ENCODE measurements around the gene MTR.

Gene MTR

GRCh38 chr1:236938760-236939159 lies 143.7 kb downstream of the MTR start:
- Mint-ChIP-seq H3K9me3 (peaks cover 2 to 8% of the 10 kb centered on the region in 2 donors), H3K4me3 (no peak overlapping the region), H3K36me3 (no peaks in the 10 kb centered on the region), H3K27ac (no peak overlapping the region), H3K4me1 (no peaks in the 10 kb centered on the region), H3K27me3 (peaks cover 7 to 11% of the 10 kb centered on the region in 2 donors)
- DNase-seq (no peak), ATAC-seq (replicated peaks) (no peak)

GRCh38 chr1:236942431-236942830 lies 147.3 kb downstream of the MTR start:
- no peak overlapping the region for H3K27ac Mint-ChIP-seq
- peaks cover 7 to 8% of the 10 kb centered on the region in 2 donors for H3K27me3 Mint-ChIP-seq
- DNase-seq (no peak), ATAC-seq (replicated peaks) (no peak)
- H3K4me1 Mint-ChIP-seq = no peaks in the 10 kb centered on the region
- H3K36me3 Mint-ChIP-seq = no peaks in the 10 kb centered on the region
- H3K9me3 Mint-ChIP-seq = peaks cover 5 to 11% of the 10 kb centered on the region in 2 donors
- no peak overlapping the region for H3K4me3 Mint-ChIP-seq

GRCh38 chr1:236944556-236944955 lies 149.5 kb downstream of the MTR start:
- ATAC-seq (replicated peaks) = no peak
- H3K27me3 Mint-ChIP-seq = peaks cover 7 to 8% of the 10 kb centered on the region in 2 donors
- no peak for DNase-seq
- no peaks in the 10 kb centered on the region for H3K4me1 Mint-ChIP-seq
- H3K9me3 Mint-ChIP-seq = peaks cover 5 to 11% of the 10 kb centered on the region in 2 donors
- H3K36me3 Mint-ChIP-seq = no peaks in the 10 kb centered on the region
- H3K4me3 Mint-ChIP-seq = no peak overlapping the region
- no peak overlapping the region for H3K27ac Mint-ChIP-seq

- Mint-ChIP-seq H3K36me3 (no peaks in the 10 kb centered on the region), H3K27ac (no peak overlapping the region)
Observed at GRCh38 chr1:236945002-236945401, 149.9 kb downstream of the MTR start.

GRCh38 chr1:236947794-236948193 lies 152.7 kb downstream of the MTR start:
- Mint-ChIP-seq H3K27ac (no peak overlapping the region), H3K36me3 (no peaks in the 10 kb centered on the region), H3K9me3 (peaks cover 2 to 3% of the 10 kb centered on the region in 2 donors), H3K27me3 (peaks cover 0 to 3% of the 10 kb centered on the region in 2 donors), H3K4me3 (no peak overlapping the region), H3K4me1 (no peaks in the 10 kb centered on the region)
- ATAC-seq (replicated peaks) = no peak
- DNase-seq = no peak

More at GRCh38 chr1:236945002-236945401, 149.9 kb downstream of the MTR start:
- Mint-ChIP-seq H3K4me3 (no peak overlapping the region), H3K4me1 (no peaks in the 10 kb centered on the region), H3K27me3 (peaks cover 7 to 8% of the 10 kb centered on the region in 2 donors), H3K9me3 (peaks cover 5 to 11% of the 10 kb centered on the region in 2 donors)
- no peak for ATAC-seq (replicated peaks)
- DNase-seq = no peak

- DNase-seq (no peak), ATAC-seq (replicated peaks) (no peak)
- Mint-ChIP-seq H3K27ac (no peak overlapping the region), H3K36me3 (no peaks in the 10 kb centered on the region), H3K4me1 (no peaks in the 10 kb centered on the region), H3K9me3 (peaks cover 2 to 5% of the 10 kb centered on the region in 2 donors), H3K27me3 (peaks cover 0 to 3% of the 10 kb centered on the region in 2 donors), H3K4me3 (no peak overlapping the region)
Observed at GRCh38 chr1:236948381-236948780, 153.3 kb downstream of the MTR start.

GRCh38 chr1:236948996-236949395 lies 153.9 kb downstream of the MTR start:
- ATAC-seq (replicated peaks) (no peak), DNase-seq (no peak)
- H3K36me3 Mint-ChIP-seq = no peaks in the 10 kb centered on the region
- no peak overlapping the region for H3K27ac Mint-ChIP-seq
- no peak overlapping the region for H3K4me3 Mint-ChIP-seq
- H3K9me3 Mint-ChIP-seq = peaks cover 2 to 11% of the 10 kb centered on the region in 2 donors
- peaks cover 0 to 3% of the 10 kb centered on the region in 2 donors for H3K27me3 Mint-ChIP-seq
- no peaks in the 10 kb centered on the region for H3K4me1 Mint-ChIP-seq

GRCh38 chr1:236950365-236950764 lies 155.3 kb downstream of the MTR start:
- no peaks in the 10 kb centered on the region for H3K36me3 Mint-ChIP-seq
- H3K4me1 Mint-ChIP-seq = no peaks in the 10 kb centered on the region
- no peak for DNase-seq
- no peak overlapping the region for H3K27ac Mint-ChIP-seq
- no peak for ATAC-seq (replicated peaks)
- H3K9me3 Mint-ChIP-seq = peaks cover 3 to 16% of the 10 kb centered on the region in 2 donors
- no peaks in the 10 kb centered on the region for H3K27me3 Mint-ChIP-seq
- no peak overlapping the region for H3K4me3 Mint-ChIP-seq

- H3K9me3 Mint-ChIP-seq = peaks cover 3 to 16% of the 10 kb centered on the region in 2 donors
- H3K4me3 Mint-ChIP-seq = no peak overlapping the region
- no peak overlapping the region for H3K27ac Mint-ChIP-seq
- no peaks in the 10 kb centered on the region for H3K4me1 Mint-ChIP-seq
- ATAC-seq (replicated peaks) (no peak), DNase-seq (no peak)
- no peaks in the 10 kb centered on the region for H3K36me3 Mint-ChIP-seq
- no peaks in the 10 kb centered on the region for H3K27me3 Mint-ChIP-seq
Observed at GRCh38 chr1:236951672-236952071, 156.6 kb downstream of the MTR start.

- no peaks in the 10 kb centered on the region for H3K4me1 Mint-ChIP-seq
- no peaks in the 10 kb centered on the region for H3K36me3 Mint-ChIP-seq
- no peak for ATAC-seq (replicated peaks)
- no peak overlapping the region for H3K27ac Mint-ChIP-seq
- no peak for DNase-seq
- H3K9me3 Mint-ChIP-seq = peaks cover 3 to 16% of the 10 kb centered on the region in 2 donors
- no peaks in the 10 kb centered on the region for H3K27me3 Mint-ChIP-seq
- no peak overlapping the region for H3K4me3 Mint-ChIP-seq
Observed at GRCh38 chr1:236952246-236953003, 157.3 kb downstream of the MTR start.

- ATAC-seq (replicated peaks) (no peak), DNase-seq (no peak)
- H3K27me3 Mint-ChIP-seq = peaks cover 0 to 3% of the 10 kb centered on the region in 2 donors
- H3K4me1 Mint-ChIP-seq = no peaks in the 10 kb centered on the region
- H3K36me3 Mint-ChIP-seq = no peaks in the 10 kb centered on the region
- H3K4me3 Mint-ChIP-seq = no peak overlapping the region
- H3K9me3 Mint-ChIP-seq = peaks cover 5 to 16% of the 10 kb centered on the region in 2 donors
- H3K27ac Mint-ChIP-seq = no peak overlapping the region
Observed at GRCh38 chr1:236953151-236953700, 158.1 kb downstream of the MTR start.
